LNCAP (cell line): ENCODE data around the gene PRPF38A.
A peak's percentile ranks its signal among the peaks of the same experiment; 100 is the strongest.

Experiments used
- TF ChIP-seq, protein P1 (sequence below): fragments of 450-650 bp; IDR thresholded peaks from 2 replicates; pipeline ENCODE4 v1.5.1; 2017; ENCODE audit warnings: mild to moderate bottlenecking

The PRPF38A gene

DNA sequence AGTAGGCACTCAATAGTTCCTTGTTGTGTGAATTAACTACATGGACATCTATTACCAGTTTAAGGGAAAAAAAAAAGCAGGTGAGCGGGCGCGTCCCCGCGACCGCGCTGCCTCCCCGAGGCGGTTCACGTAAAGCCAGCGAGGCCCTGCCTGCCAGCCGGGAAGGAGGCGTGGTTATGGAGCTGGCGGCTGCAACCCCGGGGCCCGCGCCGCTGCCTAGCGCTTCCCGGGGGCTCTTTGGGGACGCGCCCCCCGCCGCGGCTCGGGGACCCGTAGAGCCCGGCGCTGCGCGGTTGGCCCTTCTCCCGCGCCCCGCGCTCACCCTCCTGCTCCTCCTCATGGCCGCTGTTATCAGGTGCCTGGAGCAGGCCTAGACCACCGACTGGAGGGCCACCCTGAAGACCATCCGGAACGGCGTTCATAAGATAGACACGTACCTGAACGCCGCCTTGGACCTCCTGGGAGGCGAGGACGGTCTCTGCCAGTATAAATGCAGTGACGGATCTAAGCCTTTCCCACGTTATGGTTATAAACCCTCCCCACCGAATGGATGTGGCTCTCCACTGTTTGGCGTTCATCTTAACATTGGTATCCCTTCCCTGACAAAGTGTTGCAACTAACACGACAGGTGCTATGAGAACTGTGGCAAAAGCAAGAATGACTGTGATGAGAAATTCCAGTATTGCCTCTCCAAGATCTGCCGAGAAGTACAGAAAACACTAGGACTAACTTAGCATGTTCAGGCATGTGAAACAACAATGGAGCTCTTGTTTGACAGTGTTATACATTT is 35.8 kb upstream of the PRPF38A start:
- TF ChIP-seq, protein P1, sequence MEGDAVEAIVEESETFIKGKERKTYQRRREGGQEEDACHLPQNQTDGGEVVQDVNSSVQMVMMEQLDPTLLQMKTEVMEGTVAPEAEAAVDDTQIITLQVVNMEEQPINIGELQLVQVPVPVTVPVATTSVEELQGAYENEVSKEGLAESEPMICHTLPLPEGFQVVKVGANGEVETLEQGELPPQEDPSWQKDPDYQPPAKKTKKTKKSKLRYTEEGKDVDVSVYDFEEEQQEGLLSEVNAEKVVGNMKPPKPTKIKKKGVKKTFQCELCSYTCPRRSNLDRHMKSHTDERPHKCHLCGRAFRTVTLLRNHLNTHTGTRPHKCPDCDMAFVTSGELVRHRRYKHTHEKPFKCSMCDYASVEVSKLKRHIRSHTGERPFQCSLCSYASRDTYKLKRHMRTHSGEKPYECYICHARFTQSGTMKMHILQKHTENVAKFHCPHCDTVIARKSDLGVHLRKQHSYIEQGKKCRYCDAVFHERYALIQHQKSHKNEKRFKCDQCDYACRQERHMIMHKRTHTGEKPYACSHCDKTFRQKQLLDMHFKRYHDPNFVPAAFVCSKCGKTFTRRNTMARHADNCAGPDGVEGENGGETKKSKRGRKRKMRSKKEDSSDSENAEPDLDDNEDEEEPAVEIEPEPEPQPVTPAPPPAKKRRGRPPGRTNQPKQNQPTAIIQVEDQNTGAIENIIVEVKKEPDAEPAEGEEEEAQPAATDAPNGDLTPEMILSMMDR = peak; percentile 36; the same call in 1 of the 2 replicates

DNA sequence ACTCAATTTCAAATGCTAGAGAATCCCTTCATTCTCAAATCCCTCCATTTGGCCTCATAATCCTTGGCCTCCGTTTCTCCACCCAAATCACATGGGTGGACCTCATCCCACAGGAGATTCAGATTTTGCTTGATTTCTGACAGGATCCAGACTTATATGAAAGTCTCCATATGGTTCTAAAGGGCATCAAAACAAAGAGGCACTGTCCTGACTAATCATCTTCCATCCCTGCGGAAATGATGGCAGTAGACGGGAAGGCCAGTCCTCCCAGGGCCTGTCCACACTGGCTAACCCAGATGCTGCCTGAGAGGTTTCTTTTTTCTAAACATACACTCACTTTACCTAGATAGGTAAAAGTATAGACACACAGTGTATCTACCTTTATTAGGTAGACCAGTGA is 19.0 kb upstream of the PRPF38A start:
- TF ChIP-seq, protein P1 = no peak

DNA sequence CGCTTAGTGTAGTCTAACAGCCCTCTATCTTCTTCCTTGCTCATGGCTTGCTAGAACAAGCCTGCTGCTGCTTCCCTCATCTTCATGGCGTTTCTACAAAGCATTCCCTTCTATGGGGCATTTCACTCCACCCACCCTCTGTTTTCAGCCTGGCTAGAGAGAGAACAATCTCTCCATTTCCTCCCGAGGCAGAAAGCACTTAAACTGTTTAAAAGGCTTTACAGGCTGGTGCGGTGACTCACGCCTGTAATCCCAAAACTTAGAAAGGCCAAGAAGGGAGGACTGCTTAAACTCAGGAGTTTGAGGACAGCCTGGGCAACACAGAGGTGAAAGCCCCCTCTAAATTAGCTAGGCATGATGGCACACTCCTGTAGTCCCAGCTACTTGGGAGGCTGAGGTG is 17.9 kb upstream of the PRPF38A start:
- TF ChIP-seq, protein P1 = no peak

DNA sequence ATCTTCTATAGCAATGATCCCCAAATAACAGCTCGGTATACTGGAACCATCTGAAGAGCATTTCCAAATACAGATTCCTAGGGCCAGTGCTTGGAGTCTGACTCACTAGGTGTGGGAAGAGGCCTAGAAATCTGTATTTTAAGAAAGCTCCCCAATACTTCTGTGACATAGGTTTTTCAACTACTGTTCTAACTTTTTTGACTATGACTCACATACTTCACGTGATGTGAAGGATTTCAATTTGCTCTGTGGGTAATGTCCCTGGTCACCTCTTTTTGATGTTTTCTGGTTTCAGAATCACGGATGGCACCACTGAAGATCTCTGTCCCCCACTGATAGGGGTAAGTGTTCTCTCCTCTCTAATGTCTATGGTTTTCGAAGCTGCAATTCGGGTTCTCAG is 11.2 kb upstream of the PRPF38A start:
- TF ChIP-seq, protein P1 = no peak

DNA sequence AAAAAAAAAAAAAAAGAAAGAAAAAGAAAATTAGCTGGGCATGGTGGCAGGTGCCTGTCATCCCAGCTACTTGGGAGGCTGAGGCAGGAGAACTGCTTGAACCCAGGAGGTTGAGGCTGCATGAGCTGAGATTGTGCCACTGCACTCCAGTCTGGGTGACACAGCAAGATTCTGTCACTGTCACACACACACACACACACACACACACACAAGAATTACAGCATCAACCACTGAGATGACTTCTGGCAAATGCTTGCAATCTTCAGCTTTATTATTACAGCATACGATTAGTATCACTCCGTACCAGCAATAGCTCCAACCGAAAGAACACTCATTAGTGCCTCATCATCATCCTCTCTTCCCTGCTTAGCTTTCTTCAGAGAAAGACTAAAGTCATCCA is 4.8 kb upstream of the PRPF38A start:
- TF ChIP-seq, protein P1 = no peak

DNA sequence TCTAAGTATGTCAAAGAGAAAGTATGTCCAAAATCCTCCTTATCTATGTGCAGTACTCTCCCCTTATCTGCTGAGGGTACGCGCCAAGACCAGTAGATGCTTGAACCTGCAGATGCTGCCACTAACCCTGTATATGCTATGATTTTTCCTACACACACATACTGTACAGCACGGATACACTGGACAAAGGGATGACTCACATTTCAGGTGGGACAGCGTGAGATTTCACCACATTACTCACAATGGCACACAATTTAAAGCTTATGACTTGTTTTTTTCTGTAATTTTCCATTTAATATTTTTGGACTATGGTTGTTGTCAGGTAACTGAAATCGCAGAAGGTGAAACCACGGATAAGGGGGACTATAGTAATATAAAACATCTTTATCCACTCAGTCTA is 4.3 kb upstream of the PRPF38A start:
- TF ChIP-seq, protein P1 = no peak

DNA sequence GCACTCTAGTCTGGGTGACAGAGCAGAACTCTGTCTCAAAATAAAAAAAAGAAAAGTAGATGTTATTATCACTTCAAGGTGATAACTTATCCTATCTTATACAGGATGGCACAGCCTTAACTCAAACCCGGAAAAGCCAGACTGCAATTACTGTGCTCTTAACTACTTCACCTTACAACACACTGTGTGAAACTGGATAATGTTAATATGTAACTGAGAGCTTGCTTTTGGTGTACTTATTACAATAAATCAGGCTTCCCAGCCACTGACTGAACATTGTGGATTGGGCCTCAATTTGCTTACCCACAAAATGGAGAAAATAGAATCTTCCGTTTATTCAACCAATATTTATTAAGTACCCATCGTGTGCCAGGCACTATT is 1.6 kb upstream of the PRPF38A start:
- TF ChIP-seq, protein P1 = no peak
